Tibial nerve (tissue), 4 donors: ENCODE measurements around the gene GPR158. TPM values are rescaled to one million over a fixed set of nuclear protein-coding genes. Genes with fewer than 3 reads are reported as not detected.
"Not testable (repeated sequence)": the region's sequence is repeated elsewhere in the genome, so short reads cannot be mapped to it uniquely, and the experiment has no call there.

Experiments used
- DNase-seq, 2 donors: peaks; one replicate each; pipeline ENCODE4 v3.0.0-alpha.2; 2019; ENCODE audit warnings: low spot score in 2 of 2
- H3K27ac ChIP-seq, 4 donors: fragments of 200-600 bp; sonication (generic) in 3 of 4; one replicate each; pipeline ENCODE4 v1.5.1; 2017 to 2019; ENCODE audit warnings: mild to moderate bottlenecking in 1 of 4
- H3K27me3 ChIP-seq, 2 donors: fragments of 200-600 bp; sonication (generic) in 1 of 2; one replicate each; pipeline versions ENCODE4 v1.5.1 to v1.6.0; 2017 to 2019
- H3K36me3 ChIP-seq, 3 donors: fragments of 200-600 bp; sonication (generic); one replicate each; pipeline ENCODE4 v1.5.1; 2018 to 2019
- H3K4me1 ChIP-seq, 4 donors: fragments of 200-600 bp; sonication (generic) in 3 of 4; one replicate each; pipeline ENCODE4 v1.5.1; 2017 to 2019
- H3K4me3 ChIP-seq, 4 donors: fragments of 200-600 bp; sonication (generic) in 3 of 4; one replicate each; pipeline ENCODE4 v1.5.1; 2017 to 2019; ENCODE audit warnings: mild to moderate bottlenecking in 1 of 4, moderate library complexity in 1 of 4
- H3K9me3 ChIP-seq, 4 donors: fragments of 200-600 bp; sonication (generic) in 3 of 4; one replicate each; pipeline ENCODE4 v1.5.1; 2017 to 2019
- EP300 ChIP-seq, 2 donors: sonication (generic); formaldehyde crosslinking; IDR thresholded peaks; one replicate each; pipeline ENCODE4 v1.6.1; 2017; ENCODE audit warnings: antibody characterized with exemption in 2 of 2, mild to moderate bottlenecking in 1 of 2
- POLR2A ChIP-seq, 2 donors: fragments of 450-650 bp; IDR thresholded peaks; one replicate each; pipeline ENCODE4 v1.6.1; 2017; ENCODE audit warnings: antibody characterized with exemption in 2 of 2, mild to moderate bottlenecking in 2 of 2, moderate library complexity in 2 of 2
- WGBS, 2 donors: methylation state at CpG; one replicate each; pipeline ENCODE4 v1.1.5; 2018; 5-methylcytosine and 5-hydroxymethylcytosine counted together
- total RNA-seq, 4 donors: library from RNA; depleted of rRNA; stranded (reverse); fragments of >200 nt; gene quantifications; one replicate each; pipeline ENCODE4 v1.1.0, GENCODE V29; 2016
- TF ChIP-seq, protein P1 (sequence below), 5 experiments: fragments of 200-600 bp in 3 of 5; fragments of 450-650 bp in 2 of 5; sonication (generic) in 3 of 5; IDR thresholded peaks; one replicate each; pipeline ENCODE4 v1.5.1; 2016 to 2019; ENCODE audit warnings: antibody characterized with exemption in 5 of 5, mild to moderate bottlenecking in 3 of 5, moderate library complexity in 2 of 5

Gene GPR158
- total RNA-seq, 4 donors from 2014 or later: under 0.01 to 0.39 (median under 0.01) TPM

DNA sequence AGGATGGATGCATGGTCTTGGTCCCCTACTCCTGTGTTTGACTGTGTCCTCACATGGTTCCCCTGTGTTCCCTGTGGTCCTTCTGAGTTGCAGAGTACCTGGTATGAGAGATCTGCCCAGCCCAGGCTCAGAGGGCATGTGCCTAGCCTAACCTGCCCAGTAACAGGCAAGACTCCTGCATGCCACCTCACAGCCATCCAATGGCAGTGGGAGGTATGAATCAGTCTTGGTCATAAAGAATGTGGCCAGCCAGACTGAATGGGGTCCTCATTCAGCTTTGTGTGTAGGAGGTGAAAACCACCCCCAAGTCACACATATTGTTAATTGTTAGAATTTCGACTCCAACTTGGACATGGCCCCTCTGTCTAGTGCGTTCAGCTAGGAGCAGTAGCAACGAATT lies 17.2 kb upstream of the GPR158 start:
- WGBS, 2 donors: 38 to 50% methylated on average over 3 of the region's 3 CpGs
- no peak for DNase-seq
- Histone ChIP-seq H3K27ac (no peak overlapping the region), H3K4me3 (no peak overlapping the region), H3K4me1 (no peaks in the 10 kb centered on the region), H3K27me3 (no peaks in the 10 kb centered on the region), H3K36me3 (no peaks in the 10 kb centered on the region), H3K9me3 (no peaks in the 10 kb centered on the region)
- TF ChIP-seq POLR2A (IDR thresholded peaks at IDR 0.05) (no peak), EP300 (IDR thresholded peaks at IDR 0.05) (no peak)
- TF ChIP-seq, protein P1, sequence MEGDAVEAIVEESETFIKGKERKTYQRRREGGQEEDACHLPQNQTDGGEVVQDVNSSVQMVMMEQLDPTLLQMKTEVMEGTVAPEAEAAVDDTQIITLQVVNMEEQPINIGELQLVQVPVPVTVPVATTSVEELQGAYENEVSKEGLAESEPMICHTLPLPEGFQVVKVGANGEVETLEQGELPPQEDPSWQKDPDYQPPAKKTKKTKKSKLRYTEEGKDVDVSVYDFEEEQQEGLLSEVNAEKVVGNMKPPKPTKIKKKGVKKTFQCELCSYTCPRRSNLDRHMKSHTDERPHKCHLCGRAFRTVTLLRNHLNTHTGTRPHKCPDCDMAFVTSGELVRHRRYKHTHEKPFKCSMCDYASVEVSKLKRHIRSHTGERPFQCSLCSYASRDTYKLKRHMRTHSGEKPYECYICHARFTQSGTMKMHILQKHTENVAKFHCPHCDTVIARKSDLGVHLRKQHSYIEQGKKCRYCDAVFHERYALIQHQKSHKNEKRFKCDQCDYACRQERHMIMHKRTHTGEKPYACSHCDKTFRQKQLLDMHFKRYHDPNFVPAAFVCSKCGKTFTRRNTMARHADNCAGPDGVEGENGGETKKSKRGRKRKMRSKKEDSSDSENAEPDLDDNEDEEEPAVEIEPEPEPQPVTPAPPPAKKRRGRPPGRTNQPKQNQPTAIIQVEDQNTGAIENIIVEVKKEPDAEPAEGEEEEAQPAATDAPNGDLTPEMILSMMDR (IDR thresholded peaks at IDR 0.05): no peak

DNA sequence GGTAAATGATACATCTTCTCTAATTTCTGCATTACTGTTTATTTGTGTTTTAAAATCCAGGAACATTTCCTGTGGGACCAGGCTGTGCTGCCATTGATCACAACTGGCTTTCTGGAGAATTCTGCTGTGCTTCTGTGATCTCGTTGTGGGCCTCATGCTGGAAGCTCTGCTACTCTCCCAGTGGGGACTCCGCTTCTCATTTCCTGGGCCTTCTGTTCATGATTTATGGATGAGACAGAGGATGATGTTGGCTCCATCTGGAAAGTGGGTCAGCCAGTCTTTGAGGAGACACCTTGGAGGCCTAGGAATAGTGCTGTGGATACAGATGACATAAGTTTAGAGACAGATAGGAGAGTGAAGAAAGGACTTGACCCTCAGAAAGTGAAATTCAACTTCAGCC lies 15.2 kb upstream of the GPR158 start:
- no peaks in the 10 kb centered on the region for H3K36me3 ChIP-seq
- no peak for DNase-seq
- WGBS, 2 donors: 59 to 75% methylated on average over 2 of the region's 2 CpGs

DNA sequence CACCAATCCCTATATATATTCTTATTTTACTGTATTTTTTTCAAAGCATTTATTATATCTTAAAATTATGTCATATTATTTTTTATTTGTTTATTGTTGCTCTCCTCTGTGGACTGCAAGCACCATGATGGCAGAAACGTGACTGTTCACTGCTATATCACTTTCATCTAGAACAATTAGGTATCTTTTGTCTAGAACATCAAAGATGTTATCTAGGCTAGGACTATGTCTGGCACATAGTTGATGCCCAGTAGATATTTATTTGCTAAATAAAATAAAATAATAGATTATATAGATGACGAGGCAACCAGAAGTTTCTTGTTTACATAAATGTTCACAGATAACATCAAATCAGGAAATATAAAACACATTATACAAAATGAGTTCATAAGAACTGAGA lies 12.4 kb upstream of the GPR158 start:
- Histone ChIP-seq H3K4me3 (no peak overlapping the region), H3K36me3 (no peaks in the 10 kb centered on the region)
- TF ChIP-seq, protein P1 (IDR thresholded peaks at IDR 0.05): no peak
- no peak for TF ChIP-seq EP300 (IDR thresholded peaks at IDR 0.05)
- no peak for TF ChIP-seq POLR2A (IDR thresholded peaks at IDR 0.05)

More for the DNA sequence above, 15.2 kb upstream of the GPR158 start:
- TF ChIP-seq EP300 (IDR thresholded peaks at IDR 0.05): no peak
- TF ChIP-seq, protein P1 (IDR thresholded peaks at IDR 0.05): no peak
- no peak for TF ChIP-seq POLR2A (IDR thresholded peaks at IDR 0.05)
- Histone ChIP-seq H3K4me3 (no peak overlapping the region), H3K27ac (no peak overlapping the region), H3K27me3 (no peaks in the 10 kb centered on the region), H3K4me1 (no peaks in the 10 kb centered on the region), H3K9me3 (no peaks in the 10 kb centered on the region)

DNA sequence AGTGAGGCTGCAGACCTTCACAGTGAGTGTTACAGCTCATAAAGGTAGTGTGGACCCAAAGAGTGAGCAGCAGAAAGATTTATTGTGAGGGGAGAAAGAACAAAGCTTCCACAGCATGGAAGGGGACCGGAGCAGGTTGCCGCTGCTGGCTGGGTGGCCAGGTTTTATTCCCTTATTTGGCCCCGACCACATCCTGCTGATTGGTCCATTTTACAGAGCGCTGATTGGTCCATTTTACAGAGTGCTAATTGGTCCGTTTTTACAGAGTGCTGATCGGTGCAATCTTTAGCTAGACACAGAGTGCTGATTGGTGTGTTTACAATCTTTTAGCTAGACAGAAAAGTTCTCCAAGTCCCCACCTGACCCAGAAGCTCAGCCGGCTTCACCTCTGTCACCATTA lies 11.3 kb upstream of the GPR158 start:
- not testable (repeated sequence) for H3K36me3 ChIP-seq, DNase-seq, H3K4me3 ChIP-seq, H3K27ac ChIP-seq, H3K9me3 ChIP-seq, H3K27me3 ChIP-seq, H3K4me1 ChIP-seq
- whole genome bisulfite sequencing, 2 donors: 88 to 89% methylated on average over 7 of the region's 7 CpGs

More for the DNA sequence above, 12.4 kb upstream of the GPR158 start:
- no peak for DNase-seq
- Histone ChIP-seq H3K27me3 (no peaks in the 10 kb centered on the region), H3K4me1 (no peaks in the 10 kb centered on the region), H3K27ac (no peak overlapping the region), H3K9me3 (no peaks in the 10 kb centered on the region)
- WGBS, 2 donors: 72 to 76% methylated on average over 2 of the region's 2 CpGs

DNA sequence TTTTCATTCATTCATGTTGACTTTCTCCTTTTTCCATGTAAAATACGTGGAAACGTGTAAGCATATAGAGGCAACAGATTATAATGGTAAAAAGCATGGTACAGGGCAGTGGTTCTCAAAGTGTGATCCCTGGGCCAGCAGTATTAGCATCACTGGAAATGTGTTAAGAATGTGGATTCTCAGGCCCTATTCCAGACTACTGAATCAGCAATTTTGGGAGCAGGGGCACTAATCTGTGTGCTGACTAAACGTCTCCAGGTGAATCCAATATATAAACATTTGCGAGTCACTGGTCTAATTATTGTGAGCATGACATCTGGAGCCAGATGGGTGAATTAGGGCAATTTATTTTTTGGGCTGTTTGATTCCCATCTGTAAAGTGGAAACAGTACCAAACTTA lies 5.1 kb upstream of the GPR158 start:
- Histone ChIP-seq H3K9me3 (no peaks in the 10 kb centered on the region), H3K27ac (no peak overlapping the region), H3K36me3 (no peaks in the 10 kb centered on the region), H3K4me1 (peaks cover 0 to 5% (median under 1%) of the 10 kb centered on the region in 4 donors), H3K27me3 (peaks cover 0 to 14% of the 10 kb centered on the region in 2 donors), H3K4me3 (no peak overlapping the region)
- DNase-seq: no peak
- TF ChIP-seq, protein P1 (IDR thresholded peaks at IDR 0.05): no peak
- TF ChIP-seq POLR2A (IDR thresholded peaks at IDR 0.05): no peak
- TF ChIP-seq EP300 (IDR thresholded peaks at IDR 0.05): no peak
- WGBS, 2 donors: 68 to 81% methylated on average over 4 of the region's 4 CpGs

DNA sequence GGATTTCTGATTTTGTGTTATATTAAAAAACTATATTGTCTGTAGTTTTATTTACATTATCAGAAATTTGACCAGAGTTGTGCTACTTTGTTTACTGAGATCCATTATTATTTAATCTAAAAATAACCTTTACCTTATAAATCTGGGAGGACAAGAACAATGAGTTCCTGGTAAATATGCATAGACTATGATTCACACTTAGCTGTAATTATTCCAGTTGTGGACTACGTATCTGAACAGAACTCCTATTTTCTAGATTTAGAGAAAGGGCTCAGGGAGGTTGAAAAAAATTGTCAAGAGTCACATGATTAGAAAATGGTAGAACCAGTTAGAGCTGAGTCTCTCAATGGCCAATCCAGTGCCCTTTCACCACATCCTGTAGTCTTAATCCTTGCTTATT lies 4.2 kb upstream of the GPR158 start:
- Histone ChIP-seq H3K27ac (no peak overlapping the region), H3K36me3 (no peaks in the 10 kb centered on the region), H3K4me1 (peaks cover 0 to 14% (median 2%) of the 10 kb centered on the region in 4 donors), H3K9me3 (no peaks in the 10 kb centered on the region), H3K4me3 (no peak overlapping the region), H3K27me3 (peaks cover 0 to 23% of the 10 kb centered on the region in 2 donors)
- WGBS, 2 donors: 61 to 72% methylated on average over 1 of the region's 1 CpG
- DNase-seq: no peak
- TF ChIP-seq, protein P1 (IDR thresholded peaks at IDR 0.05): no peak
- TF ChIP-seq EP300 (IDR thresholded peaks at IDR 0.05) (no peak), POLR2A (IDR thresholded peaks at IDR 0.05) (no peak)
